IMR-90 (cell line): ENCODE data around the gene PCSK2.

Source experiments
- CEBPB ChIP-seq: IDR thresholded peaks from 2 replicates; pipeline ENCODE4 v1.6.1; 2012; ENCODE audit warnings: low read depth, low read length, improper control_type of control experiment
- CTCF ChIP-seq: conservative IDR thresholded peaks from 2 replicates; pipeline ENCODE4 v1.5.1; 2012; ENCODE audit warnings: mild to moderate bottlenecking, low read depth, low read length, improper control_type of control experiment
- ELK1 ChIP-seq: fragments of 150-350 bp; IDR thresholded peaks from 2 replicates; pipeline ENCODE4 v1.6.1; 2016; ENCODE audit warnings: low read depth, mild to moderate bottlenecking, low read length, moderate library complexity, borderline replicate concordance
- POLR2A ChIP-seq: IDR thresholded peaks from 2 replicates; pipeline ENCODE4 v1.6.1; 2012; ENCODE audit warnings: mild to moderate bottlenecking, low read depth, low read length
- RCOR1 ChIP-seq: IDR thresholded peaks from 2 replicates; pipeline ENCODE4 v1.6.1; 2012; ENCODE audit warnings: mild to moderate bottlenecking, low read length, improper control_type of control experiment; ENCODE audit not compliant: insufficient replicate concordance
- RFX5 ChIP-seq: IDR thresholded peaks from 2 replicates; pipeline ENCODE4 v1.8.0; 2012; ENCODE audit warnings: low read depth, mild to moderate bottlenecking, low read length, moderate library complexity

GRCh38 chr20:17491488-17491887 lies 264.6 kb downstream of the PCSK2 start:
- TF ChIP-seq CEBPB: no peak
- no peak for TF ChIP-seq POLR2A
- no peak for TF ChIP-seq CTCF
- TF ChIP-seq RFX5: no peak
- no peak for TF ChIP-seq ELK1
- TF ChIP-seq RCOR1: no peak
